GM12878 (cell line): ENCODE data around the gene SLC39A7. TPM values are rescaled to one million over a fixed set of nuclear protein-coding genes. Genes with fewer than 3 reads are reported as not detected.

Experiments used
- EGR1 ChIP-seq, 2 experiments: IDR thresholded peaks; 1 replicate in 1 of 2; 2 replicates in 1 of 2; pipeline ENCODE4 v1.6.1; 2011 to 2012; ENCODE audit warnings: low read depth in 2 of 2, low read length in 2 of 2, borderline replicate concordance in 1 of 2, mild to moderate bottlenecking in 1 of 2, moderate library complexity in 1 of 2
- ETV6 ChIP-seq, 2 experiments: fragments of 450-650 bp in 1 of 2; IDR thresholded peaks in 1 of 2; conservative IDR thresholded peaks in 1 of 2; 2 replicates each; pipeline ENCODE4 v1.6.1; 2014; ENCODE audit warnings: antibody characterized with exemption in 1 of 2, borderline replicate concordance in 1 of 2, low read depth in 1 of 2, mild to moderate bottlenecking in 1 of 2, moderate library complexity in 1 of 2
- FOS ChIP-seq: IDR thresholded peaks from 3 replicates; pipeline ENCODE4 v1.6.1; 2011; ENCODE audit warnings: borderline replicate concordance; ENCODE audit not compliant: insufficient read length; ENCODE audit errors: extremely low read depth
- IKZF1 ChIP-seq: fragments of 450-650 bp; conservative IDR thresholded peaks from 2 replicates; pipeline ENCODE4 v1.6.1; 2017; ENCODE audit warnings: antibody characterized with exemption, mild to moderate bottlenecking
- JUND ChIP-seq: IDR thresholded peaks from 2 replicates; pipeline ENCODE4 v1.6.1; 2012; ENCODE audit warnings: low read depth, mild to moderate bottlenecking, low read length, improper control_type of control experiment, moderate library complexity
- MTA2 ChIP-seq: fragments of 450-650 bp; IDR thresholded peaks from 2 replicates; pipeline ENCODE4 v1.6.1; 2016; ENCODE audit warnings: low read depth, mild to moderate bottlenecking, moderate library complexity
- NBN ChIP-seq: fragments of 450-650 bp; IDR thresholded peaks from 2 replicates; pipeline ENCODE4 v1.6.1; 2016
- NR2C1 ChIP-seq: fragments of 450-650 bp; IDR thresholded peaks from 2 replicates; pipeline ENCODE4 v1.6.1; 2017; ENCODE audit warnings: antibody characterized with exemption, mild to moderate bottlenecking, moderate library complexity
- TAF1 ChIP-seq: IDR thresholded peaks from 2 replicates; pipeline ENCODE4 v1.6.1; 2011; ENCODE audit warnings: mild to moderate bottlenecking, low read depth, low read length, borderline replicate concordance
- TARDBP ChIP-seq: IDR thresholded peaks from 2 replicates; pipeline ENCODE4 v1.6.1; 2016; ENCODE audit warnings: borderline replicate concordance
- TCF12 ChIP-seq: IDR thresholded peaks from 2 replicates; pipeline ENCODE4 v1.6.1; 2011; ENCODE audit warnings: low read depth, mild to moderate bottlenecking, low read length
- YBX1 ChIP-seq: fragments of 450-650 bp; IDR thresholded peaks from 2 replicates; pipeline ENCODE4 v1.6.1; 2016; ENCODE audit warnings: antibody characterized with exemption
- ZNF217 ChIP-seq: fragments of 450-650 bp; IDR thresholded peaks from 2 replicates; pipeline ENCODE4 v1.6.1; 2017; ENCODE audit warnings: antibody characterized with exemption, mild to moderate bottlenecking
- ZNF24 ChIP-seq: fragments of 450-650 bp; IDR thresholded peaks from 2 replicates; pipeline ENCODE4 v1.6.1; 2017; ENCODE audit warnings: antibody characterized with exemption, mild to moderate bottlenecking
- ZNF622 ChIP-seq: fragments of 450-650 bp; IDR thresholded peaks from 2 replicates; pipeline ENCODE4 v1.6.1; 2017; ENCODE audit warnings: mild to moderate bottlenecking, inconsistent platforms
- polyA plus RNA-seq, 11 experiments: library from polyadenylated mRNA; depleted of rRNA in 4 of 11; unstranded in 6 of 11; stranded (reverse) in 5 of 11; fragments of >200 nt; fragmentation: Nextera tagmentation in 4 of 11; fragmentation: Illumina TruSeq in 1 of 11; extraction: Ambion mirVana in 4 of 11; extraction: Trizol in 1 of 11; gene quantifications; 1 replicate in 1 of 11; 2 replicates in 10 of 11; pipeline versions ENCODE4 v1.2.1 to v1.2.3, GENCODE V29; 2011 to 2016; ENCODE audit warnings: inconsistent platforms in 2 of 11, missing spikeins in 2 of 11, low read depth in 1 of 11
- total RNA-seq, 4 experiments: library from RNA; depleted of rRNA in 3 of 4; stranded (reverse); fragments of >200 nt in 3 of 4; fragmentation: Illumina TruSeq in 1 of 4; extraction: Trizol in 1 of 4; gene quantifications; 2 replicates each; pipeline versions ENCODE4 v1.2.1 to v1.2.3, GENCODE V29; 2013 to 2021
- TF ChIP-seq, protein P1 (sequence below): fragments of 450-650 bp; IDR thresholded peaks from 2 replicates; pipeline ENCODE4 v1.6.1; 2017; ENCODE audit warnings: borderline replicate concordance
- TF ChIP-seq, protein P2 (sequence below): fragments of 450-650 bp; formaldehyde crosslinking; IDR thresholded peaks from 2 replicates; pipeline ENCODE4 v1.4.0; 2022; ENCODE audit warnings: mild to moderate bottlenecking, moderate library complexity
- TF ChIP-seq, protein P3 (sequence below): IDR thresholded peaks from 2 replicates; pipeline ENCODE4 v1.6.1; 2011; ENCODE audit warnings: borderline replicate concordance, low read depth, mild to moderate bottlenecking, moderate library complexity, mixed read lengths, low read length; ENCODE audit not compliant: insufficient read depth; ENCODE audit errors: extremely low read length
- TF ChIP-seq, protein P4 (sequence below), 3 experiments: IDR thresholded peaks in 2 of 3; conservative IDR thresholded peaks in 1 of 3; 2 replicates each; pipeline ENCODE4 v1.5.1; 2011; ENCODE audit warnings: low read depth in 3 of 3, low read length in 3 of 3, mild to moderate bottlenecking in 3 of 3, control low read depth in 2 of 3, moderate library complexity in 2 of 3, inconsistent platforms in 1 of 3, mixed read lengths in 1 of 3; ENCODE audit not compliant: control insufficient read depth in 2 of 3, insufficient read depth in 1 of 3; ENCODE audit errors: extremely low read depth in 1 of 3
- TF ChIP-seq, protein P5 (sequence below): fragments of 450-650 bp; conservative IDR thresholded peaks from 2 replicates; pipeline ENCODE4 v1.6.1; 2017; ENCODE audit warnings: mild to moderate bottlenecking, moderate library complexity

Gene SLC39A7
- total and polyA plus RNA-seq, 10 of the 15 experiments (the other 5 are each of a cell fraction or from before 2014, with no cell fraction given), result 7.3 to 63.1 (median 40.6) TPM

DNA sequence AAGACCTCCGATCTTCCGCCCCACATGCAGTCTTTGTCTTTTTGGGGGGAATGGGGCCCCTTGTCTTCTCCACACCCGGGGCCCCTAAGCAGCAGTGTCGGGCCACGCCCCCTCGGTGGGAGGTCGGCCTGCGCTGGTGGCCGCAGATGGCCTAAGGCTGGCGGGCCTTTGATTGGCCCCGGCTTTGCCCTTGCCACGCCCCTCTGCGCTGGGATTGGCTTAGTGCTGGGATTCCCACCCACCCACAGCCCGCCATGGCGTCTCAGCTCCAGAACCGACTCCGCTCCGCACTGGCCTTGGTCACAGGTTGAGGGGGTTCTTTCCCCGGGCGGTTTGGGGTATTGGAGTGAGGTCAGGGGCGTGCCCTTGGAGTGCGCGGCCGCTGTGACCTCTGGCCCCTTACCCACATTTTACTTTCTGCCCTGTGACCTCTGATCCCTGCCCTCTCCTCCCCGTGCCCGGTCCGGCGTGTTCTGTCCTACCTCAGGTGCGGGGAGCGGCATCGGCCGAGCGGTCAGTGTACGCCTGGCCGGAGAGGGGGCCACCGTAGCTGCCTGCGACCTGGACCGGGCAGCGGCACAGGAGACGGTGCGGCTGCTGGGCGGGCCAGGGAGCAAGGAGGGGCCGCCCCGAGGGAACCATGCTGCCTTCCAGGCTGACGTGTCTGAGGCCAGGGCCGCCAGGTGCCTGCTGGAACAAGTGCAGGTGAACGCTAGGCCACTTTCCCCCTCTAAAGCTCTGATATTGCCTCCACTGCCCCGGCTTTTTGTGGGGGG is 3.9 kb downstream of the SLC39A7 start, which contains the start of gene HSD17B8 (continued):
- TF ChIP-seq, protein P1, sequence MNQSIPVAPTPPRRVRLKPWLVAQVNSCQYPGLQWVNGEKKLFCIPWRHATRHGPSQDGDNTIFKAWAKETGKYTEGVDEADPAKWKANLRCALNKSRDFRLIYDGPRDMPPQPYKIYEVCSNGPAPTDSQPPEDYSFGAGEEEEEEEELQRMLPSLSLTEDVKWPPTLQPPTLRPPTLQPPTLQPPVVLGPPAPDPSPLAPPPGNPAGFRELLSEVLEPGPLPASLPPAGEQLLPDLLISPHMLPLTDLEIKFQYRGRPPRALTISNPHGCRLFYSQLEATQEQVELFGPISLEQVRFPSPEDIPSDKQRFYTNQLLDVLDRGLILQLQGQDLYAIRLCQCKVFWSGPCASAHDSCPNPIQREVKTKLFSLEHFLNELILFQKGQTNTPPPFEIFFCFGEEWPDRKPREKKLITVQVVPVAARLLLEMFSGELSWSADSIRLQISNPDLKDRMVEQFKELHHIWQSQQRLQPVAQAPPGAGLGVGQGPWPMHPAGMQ, result no peak
- no peak for TF ChIP-seq TCF12
- no peak for TF ChIP-seq ZNF622
- TF ChIP-seq NBN, result no peak
- peak; percentile 21 for TF ChIP-seq FOS
- TF ChIP-seq, protein P2, sequence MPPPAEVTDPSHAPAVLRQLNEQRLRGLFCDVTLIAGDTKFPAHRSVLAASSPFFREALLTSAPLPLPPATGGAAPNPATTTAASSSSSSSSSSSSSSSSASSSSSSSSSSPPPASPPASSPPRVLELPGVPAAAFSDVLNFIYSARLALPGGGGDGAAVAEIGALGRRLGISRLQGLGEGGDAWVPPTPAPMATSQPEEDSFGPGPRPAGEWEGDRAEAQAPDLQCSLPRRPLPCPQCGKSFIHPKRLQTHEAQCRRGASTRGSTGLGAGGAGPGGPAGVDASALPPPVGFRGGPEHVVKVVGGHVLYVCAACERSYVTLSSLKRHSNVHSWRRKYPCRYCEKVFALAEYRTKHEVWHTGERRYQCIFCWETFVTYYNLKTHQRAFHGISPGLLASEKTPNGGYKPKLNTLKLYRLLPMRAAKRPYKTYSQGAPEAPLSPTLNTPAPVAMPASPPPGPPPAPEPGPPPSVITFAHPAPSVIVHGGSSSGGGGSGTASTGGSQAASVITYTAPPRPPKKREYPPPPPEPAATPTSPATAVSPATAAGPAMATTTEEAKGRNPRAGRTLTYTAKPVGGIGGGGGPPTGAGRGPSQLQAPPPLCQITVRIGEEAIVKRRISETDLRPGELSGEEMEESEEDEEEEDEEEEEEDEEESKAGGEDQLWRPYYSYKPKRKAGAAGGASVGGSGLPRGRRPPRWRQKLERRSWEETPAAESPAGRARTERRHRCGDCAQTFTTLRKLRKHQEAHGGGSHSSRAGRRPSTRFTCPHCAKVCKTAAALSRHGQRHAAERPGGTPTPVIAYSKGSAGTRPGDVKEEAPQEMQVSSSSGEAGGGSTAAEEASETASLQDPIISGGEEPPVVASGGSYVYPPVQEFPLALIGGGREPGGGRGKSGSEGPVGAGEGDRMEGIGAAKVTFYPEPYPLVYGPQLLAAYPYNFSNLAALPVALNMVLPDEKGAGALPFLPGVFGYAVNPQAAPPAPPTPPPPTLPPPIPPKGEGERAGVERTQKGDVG (CRISPR knock-in tag), result no peak
- 0 out of 2 replicates have a peak, but pooled peaks have one; percentile 9 for TF ChIP-seq IKZF1
- no peak for TF ChIP-seq YBX1
- TF ChIP-seq, protein P3, sequence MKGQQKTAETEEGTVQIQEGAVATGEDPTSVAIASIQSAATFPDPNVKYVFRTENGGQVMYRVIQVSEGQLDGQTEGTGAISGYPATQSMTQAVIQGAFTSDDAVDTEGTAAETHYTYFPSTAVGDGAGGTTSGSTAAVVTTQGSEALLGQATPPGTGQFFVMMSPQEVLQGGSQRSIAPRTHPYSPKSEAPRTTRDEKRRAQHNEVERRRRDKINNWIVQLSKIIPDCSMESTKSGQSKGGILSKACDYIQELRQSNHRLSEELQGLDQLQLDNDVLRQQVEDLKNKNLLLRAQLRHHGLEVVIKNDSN, result no peak
- no peak for TF ChIP-seq JUND
- TF ChIP-seq TARDBP, result no peak
- TF ChIP-seq NR2C1, result peak; percentile 91
- TF ChIP-seq, protein P4, sequence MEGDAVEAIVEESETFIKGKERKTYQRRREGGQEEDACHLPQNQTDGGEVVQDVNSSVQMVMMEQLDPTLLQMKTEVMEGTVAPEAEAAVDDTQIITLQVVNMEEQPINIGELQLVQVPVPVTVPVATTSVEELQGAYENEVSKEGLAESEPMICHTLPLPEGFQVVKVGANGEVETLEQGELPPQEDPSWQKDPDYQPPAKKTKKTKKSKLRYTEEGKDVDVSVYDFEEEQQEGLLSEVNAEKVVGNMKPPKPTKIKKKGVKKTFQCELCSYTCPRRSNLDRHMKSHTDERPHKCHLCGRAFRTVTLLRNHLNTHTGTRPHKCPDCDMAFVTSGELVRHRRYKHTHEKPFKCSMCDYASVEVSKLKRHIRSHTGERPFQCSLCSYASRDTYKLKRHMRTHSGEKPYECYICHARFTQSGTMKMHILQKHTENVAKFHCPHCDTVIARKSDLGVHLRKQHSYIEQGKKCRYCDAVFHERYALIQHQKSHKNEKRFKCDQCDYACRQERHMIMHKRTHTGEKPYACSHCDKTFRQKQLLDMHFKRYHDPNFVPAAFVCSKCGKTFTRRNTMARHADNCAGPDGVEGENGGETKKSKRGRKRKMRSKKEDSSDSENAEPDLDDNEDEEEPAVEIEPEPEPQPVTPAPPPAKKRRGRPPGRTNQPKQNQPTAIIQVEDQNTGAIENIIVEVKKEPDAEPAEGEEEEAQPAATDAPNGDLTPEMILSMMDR (IDR thresholded peaks at IDR 0.05 in 2 of 3, conservative IDR thresholded peaks at IDR 0.05 in 1 of 3; ENCODE audit: control insufficient read depth in 2 of 3, extremely low read depth in 1 of 3, insufficient read depth in 1 of 3, low read depth in 3 of 3, low read length in 3 of 3), result no peak
- no peak for TF ChIP-seq MTA2
- TF ChIP-seq, protein P5, sequence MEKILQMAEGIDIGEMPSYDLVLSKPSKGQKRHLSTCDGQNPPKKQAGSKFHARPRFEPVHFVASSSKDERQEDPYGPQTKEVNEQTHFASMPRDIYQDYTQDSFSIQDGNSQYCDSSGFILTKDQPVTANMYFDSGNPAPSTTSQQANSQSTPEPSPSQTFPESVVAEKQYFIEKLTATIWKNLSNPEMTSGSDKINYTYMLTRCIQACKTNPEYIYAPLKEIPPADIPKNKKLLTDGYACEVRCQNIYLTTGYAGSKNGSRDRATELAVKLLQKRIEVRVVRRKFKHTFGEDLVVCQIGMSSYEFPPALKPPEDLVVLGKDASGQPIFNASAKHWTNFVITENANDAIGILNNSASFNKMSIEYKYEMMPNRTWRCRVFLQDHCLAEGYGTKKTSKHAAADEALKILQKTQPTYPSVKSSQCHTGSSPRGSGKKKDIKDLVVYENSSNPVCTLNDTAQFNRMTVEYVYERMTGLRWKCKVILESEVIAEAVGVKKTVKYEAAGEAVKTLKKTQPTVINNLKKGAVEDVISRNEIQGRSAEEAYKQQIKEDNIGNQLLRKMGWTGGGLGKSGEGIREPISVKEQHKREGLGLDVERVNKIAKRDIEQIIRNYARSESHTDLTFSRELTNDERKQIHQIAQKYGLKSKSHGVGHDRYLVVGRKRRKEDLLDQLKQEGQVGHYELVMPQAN, result peak; percentile 49; the same call in 1 of the 2 replicates
- TF ChIP-seq ZNF217, result no peak
- TF ChIP-seq EGR1 (IDR thresholded peaks at IDR 0.05; ENCODE audit: borderline replicate concordance in 1 of 2, low read depth in 2 of 2, low read length in 2 of 2), result 0 out of 3 replicates have a peak, but pooled peaks of 1 of the 2 experiments have one; percentile 39
- 0 out of 2 replicates have a peak, but pooled peaks have one; percentile 27 for TF ChIP-seq TAF1
- no peak for TF ChIP-seq ZNF24
- TF ChIP-seq ETV6 (conservative IDR thresholded peaks at IDR 0.05 in 1 of 2, IDR thresholded peaks at IDR 0.05 in 1 of 2; ENCODE audit: borderline replicate concordance in 1 of 2, low read depth in 1 of 2), result no peak
